H9 (cell line): ENCODE results near the gene CCS. TPM values are rescaled to one million over a fixed set of nuclear protein-coding genes. Genes with fewer than 3 reads are reported as not detected.
"Not testable (repeated sequence)": the region's sequence is repeated elsewhere in the genome, so short reads cannot be mapped to it uniquely, and the experiment has no call there.

Source experiments
- DNase-seq: peaks from one replicate; pipeline ENCODE4 v3.0.0-alpha.2; 2017
- H2AFZ ChIP-seq: one replicate; pipeline ENCODE4 v1.6.1; 2013; ENCODE audit warnings: mild to moderate bottlenecking, low read length, control low read depth, moderate library complexity
- H2AK5ac ChIP-seq: 2 replicates; pipeline ENCODE4 v1.6.1; 2013; ENCODE audit warnings: low read length, control low read depth, mixed read lengths; ENCODE audit not compliant: insufficient read length
- H2BK120ac ChIP-seq: one replicate; pipeline ENCODE4 v1.6.1; 2013; ENCODE audit warnings: low read depth, mild to moderate bottlenecking, low read length, control low read depth, inconsistent platforms; ENCODE audit not compliant: poor library complexity, severe bottlenecking
- H2BK12ac ChIP-seq: 2 replicates; pipeline ENCODE4 v1.6.1; 2013; ENCODE audit warnings: low read length, control low read depth, mixed read lengths, low read depth; ENCODE audit not compliant: insufficient read length
- H2BK15ac ChIP-seq: 2 replicates; pipeline ENCODE4 v1.6.1; 2013; ENCODE audit warnings: low read depth, low read length, control low read depth
- H2BK20ac ChIP-seq: one replicate; pipeline ENCODE4 v1.6.1; 2013; ENCODE audit warnings: low read depth, mild to moderate bottlenecking, low read length, control low read depth, inconsistent platforms; ENCODE audit not compliant: poor library complexity, severe bottlenecking
- H2BK5ac ChIP-seq: 2 replicates; pipeline ENCODE4 v1.6.1; 2013; ENCODE audit warnings: low read length, control low read depth, mixed read lengths; ENCODE audit not compliant: insufficient read length
- H3K14ac ChIP-seq: 2 replicates; pipeline ENCODE4 v1.6.1; 2013; ENCODE audit warnings: low read length, control low read depth; ENCODE audit not compliant: insufficient read depth
- H3K18ac ChIP-seq: 2 replicates; pipeline ENCODE4 v1.6.1; 2013; ENCODE audit warnings: low read depth, mild to moderate bottlenecking, mixed read lengths, low read length, control low read depth; ENCODE audit not compliant: insufficient read length
- H3K23ac ChIP-seq: 2 replicates; pipeline ENCODE4 v1.6.1; 2013; ENCODE audit warnings: low read length, control low read depth, mixed read lengths, low read depth; ENCODE audit not compliant: insufficient read length
- H3K23me2 ChIP-seq: 2 replicates; pipeline ENCODE4 v1.6.1; 2013; ENCODE audit warnings: low read depth, mild to moderate bottlenecking, mixed read lengths, low read length, control low read depth; ENCODE audit not compliant: insufficient read length, poor library complexity, severe bottlenecking
- H3K27ac ChIP-seq: 2 replicates; pipeline ENCODE4 v1.5.1; 2013; ENCODE audit warnings: low read length, control low read depth, mixed read lengths, low read depth; ENCODE audit not compliant: insufficient read length
- H3K27me3 ChIP-seq: 2 replicates; pipeline ENCODE4 v1.6.1; 2013; ENCODE audit warnings: low read length, control low read depth, inconsistent platforms; ENCODE audit not compliant: insufficient read depth
- H3K4ac ChIP-seq: 2 replicates; pipeline ENCODE4 v1.6.1; 2013; ENCODE audit warnings: low read depth, mild to moderate bottlenecking, control low read depth, inconsistent platforms, low read length, moderate library complexity
- H3K4me1 ChIP-seq: 2 replicates; pipeline ENCODE4 v1.6.1; 2013; ENCODE audit warnings: low read length, control low read depth, inconsistent platforms; ENCODE audit not compliant: insufficient read depth
- H3K4me2 ChIP-seq: 2 replicates; pipeline ENCODE4 v1.6.1; 2013; ENCODE audit warnings: low read length, control low read depth, mixed read lengths; ENCODE audit not compliant: insufficient read length, insufficient read depth
- H3K56ac ChIP-seq: 2 replicates; pipeline ENCODE4 v1.6.1; 2013; ENCODE audit warnings: low read depth, mild to moderate bottlenecking, mixed read lengths, low read length, control low read depth; ENCODE audit not compliant: insufficient read length
- H3K79me1 ChIP-seq: 2 replicates; pipeline ENCODE4 v1.6.1; 2013; ENCODE audit warnings: low read depth, mild to moderate bottlenecking, moderate library complexity, low read length, control low read depth, inconsistent platforms; ENCODE audit not compliant: insufficient read depth, poor library complexity, severe bottlenecking
- H3K79me2 ChIP-seq: 2 replicates; pipeline ENCODE4 v1.6.1; 2013; ENCODE audit warnings: low read length, control low read depth, inconsistent platforms; ENCODE audit not compliant: insufficient read depth
- H3K9ac ChIP-seq: 2 replicates; pipeline ENCODE4 v1.6.1; 2013; ENCODE audit warnings: low read length, control low read depth, mixed read lengths; ENCODE audit not compliant: insufficient read length; ENCODE audit errors: extremely low read depth
- H3K9me3 ChIP-seq: one replicate; pipeline ENCODE4 v1.6.1; 2013; ENCODE audit warnings: low read depth, low read length, inconsistent platforms; ENCODE audit not compliant: control insufficient read depth
- H3T11ph ChIP-seq: one replicate; pipeline ENCODE4 v1.6.1; 2013; ENCODE audit warnings: mild to moderate bottlenecking, low read length, control low read depth, inconsistent platforms
- H4K20me1 ChIP-seq: one replicate; pipeline ENCODE4 v1.6.1; 2013; ENCODE audit not compliant: control insufficient read depth, insufficient read length, insufficient read depth
- H4K5ac ChIP-seq: 2 replicates; pipeline ENCODE4 v1.6.1; 2013; ENCODE audit warnings: low read depth, mild to moderate bottlenecking, mixed read lengths, low read length, control low read depth; ENCODE audit not compliant: insufficient read length
- H4K8ac ChIP-seq: replicated peaks from 2 replicates; pipeline ENCODE4 v1.6.1; 2013; ENCODE audit warnings: low read length, control low read depth, mixed read lengths, low read depth; ENCODE audit not compliant: insufficient read length
- H4K91ac ChIP-seq: 2 replicates; pipeline ENCODE4 v1.6.1; 2013; ENCODE audit warnings: low read depth, mild to moderate bottlenecking, moderate library complexity, mixed read lengths, low read length, control low read depth; ENCODE audit not compliant: insufficient read length
- H3K27ac Mint-ChIP-seq, 3 experiments: 2 replicates in 2 of 3; 3 replicates in 1 of 3; pipeline ENCODE4 v1.8.0; 2020 to 2021; ENCODE audit warnings: mixed read lengths in 3 of 3, mild to moderate bottlenecking in 1 of 3, moderate library complexity in 1 of 3
- H3K27me3 Mint-ChIP-seq: 2 replicates; pipeline ENCODE4 v1.8.0; 2021; ENCODE audit warnings: low read depth, mild to moderate bottlenecking, moderate library complexity, mixed read lengths
- H3K36me3 Mint-ChIP-seq, 3 experiments: 2 replicates in 2 of 3; 3 replicates in 1 of 3; pipeline ENCODE4 v1.8.0; 2020 to 2021; ENCODE audit warnings: low read depth in 3 of 3, mixed read lengths in 3 of 3; ENCODE audit not compliant: insufficient read depth in 1 of 3
- H3K4me1 Mint-ChIP-seq, 2 experiments: 2 replicates each; pipeline ENCODE4 v1.8.0; 2020; ENCODE audit warnings: mixed read lengths in 2 of 2
- H3K4me3 Mint-ChIP-seq, 2 experiments: 2 replicates in 1 of 2; 3 replicates in 1 of 2; pipeline ENCODE4 v1.8.0; 2020 to 2021; ENCODE audit warnings: mild to moderate bottlenecking in 2 of 2, mixed read lengths in 2 of 2, moderate library complexity in 1 of 2
- H3K9me3 Mint-ChIP-seq, 2 experiments: 2 replicates in 1 of 2; 3 replicates in 1 of 2; pipeline ENCODE4 v1.8.0; 2020; ENCODE audit warnings: mild to moderate bottlenecking in 2 of 2, mixed read lengths in 2 of 2, moderate library complexity in 1 of 2
- WGBS: extraction: QIAGEN DNeasy Blood & Tissue Kit; methylation state at CpG from one replicate; pipeline ENCODE4 v1.1.7; 2013; ENCODE audit warnings: missing lambda C conversion rate, low lambda C conversion rate, mixed read lengths; ENCODE audit not compliant: insufficient read length; ENCODE audit errors: extremely low coverage; 5-methylcytosine and 5-hydroxymethylcytosine counted together
- total RNA-seq: library from RNA; stranded (reverse); gene quantifications from 2 replicates; pipeline ENCODE4 v1.2.1, GENCODE V29; 2021
- TF ChIP-seq, protein P1 (sequence below): fragments of 200-600 bp; sonication (generic); conservative IDR thresholded peaks from 3 replicates; pipeline ENCODE4 v1.8.0; 2021; ENCODE audit warnings: antibody characterized with exemption, mild to moderate bottlenecking

Gene CCS
- total RNA-seq, 1 experiment from 2014 or later = 61.1 TPM

DNA sequence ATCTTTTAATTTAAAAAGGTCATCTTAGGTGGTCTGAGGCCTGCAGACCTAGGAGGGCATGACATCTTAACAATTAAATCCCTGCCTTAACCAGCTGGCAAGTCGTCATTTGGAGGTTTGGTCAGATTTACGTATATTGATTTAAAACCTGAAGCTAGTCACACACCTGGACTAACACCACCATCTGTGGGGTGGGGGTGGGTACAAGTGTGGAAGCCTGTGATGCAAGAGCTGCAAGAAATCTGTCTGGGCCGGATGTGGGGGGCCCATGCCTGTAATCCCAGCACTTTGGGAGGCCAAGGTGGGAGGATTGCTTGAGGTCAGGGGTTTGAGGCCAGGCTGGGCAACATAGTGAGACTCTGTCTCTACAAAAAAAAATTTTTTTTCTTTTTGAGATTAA lies 11.7 kb upstream of the CCS start:
- H2BK5ac ChIP-seq = no peak overlapping the region
- H3K36me3 Mint-ChIP-seq = peaks cover 4 to 26% (median 13%) of the 10 kb centered on the region in 3 experiments; a peak in 6 of 7 replicates
- no peak overlapping the region for H2BK20ac ChIP-seq
- H3K27me3 ChIP-seq = no peaks in the 10 kb centered on the region; the same call in 1 of the 2 replicates
- no peak overlapping the region for H3K4me3 Mint-ChIP-seq
- H2BK15ac ChIP-seq = no peak overlapping the region
- DNase-seq = no peak
- no peak overlapping the region for H3K4ac ChIP-seq
- H4K8ac ChIP-seq = no peak overlapping the region
- H3T11ph ChIP-seq = no peak overlapping the region
- H3K18ac ChIP-seq = no peak overlapping the region
- H4K91ac ChIP-seq = no peak overlapping the region
- no peak overlapping the region for H3K27ac ChIP-seq
- H3K27me3 Mint-ChIP-seq = peaks cover 11% of the 10 kb centered on the region
- no peak overlapping the region for H3K14ac ChIP-seq
- H3K9ac ChIP-seq = no peak overlapping the region
- TF ChIP-seq, protein P1, sequence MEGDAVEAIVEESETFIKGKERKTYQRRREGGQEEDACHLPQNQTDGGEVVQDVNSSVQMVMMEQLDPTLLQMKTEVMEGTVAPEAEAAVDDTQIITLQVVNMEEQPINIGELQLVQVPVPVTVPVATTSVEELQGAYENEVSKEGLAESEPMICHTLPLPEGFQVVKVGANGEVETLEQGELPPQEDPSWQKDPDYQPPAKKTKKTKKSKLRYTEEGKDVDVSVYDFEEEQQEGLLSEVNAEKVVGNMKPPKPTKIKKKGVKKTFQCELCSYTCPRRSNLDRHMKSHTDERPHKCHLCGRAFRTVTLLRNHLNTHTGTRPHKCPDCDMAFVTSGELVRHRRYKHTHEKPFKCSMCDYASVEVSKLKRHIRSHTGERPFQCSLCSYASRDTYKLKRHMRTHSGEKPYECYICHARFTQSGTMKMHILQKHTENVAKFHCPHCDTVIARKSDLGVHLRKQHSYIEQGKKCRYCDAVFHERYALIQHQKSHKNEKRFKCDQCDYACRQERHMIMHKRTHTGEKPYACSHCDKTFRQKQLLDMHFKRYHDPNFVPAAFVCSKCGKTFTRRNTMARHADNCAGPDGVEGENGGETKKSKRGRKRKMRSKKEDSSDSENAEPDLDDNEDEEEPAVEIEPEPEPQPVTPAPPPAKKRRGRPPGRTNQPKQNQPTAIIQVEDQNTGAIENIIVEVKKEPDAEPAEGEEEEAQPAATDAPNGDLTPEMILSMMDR = no peak
- no peaks in the 10 kb centered on the region for H4K20me1 ChIP-seq
- no peak overlapping the region; a peak in 1 of 7 replicates for H3K27ac Mint-ChIP-seq
- H2BK12ac ChIP-seq = no peak overlapping the region
- no peak overlapping the region for H2AK5ac ChIP-seq
- no peaks in the 10 kb centered on the region for H3K23me2 ChIP-seq
- H3K4me1 Mint-ChIP-seq = peaks cover 18 to 22% of the 10 kb centered on the region in 2 experiments
- no peak overlapping the region for H3K4me2 ChIP-seq
- no peaks in the 10 kb centered on the region for H3K79me2 ChIP-seq
- no peaks in the 10 kb centered on the region for H3K9me3 ChIP-seq
- no peak overlapping the region for H2BK120ac ChIP-seq
- H2AFZ ChIP-seq = no peak overlapping the region
- WGBS = no CpG with 5 or more reads among the region's 3 CpGs
- H3K9me3 Mint-ChIP-seq = peaks cover 25 to 28% of the 10 kb centered on the region in 2 experiments
- H4K5ac ChIP-seq = no peak overlapping the region
- H3K23ac ChIP-seq = no peak overlapping the region
- H3K4me1 ChIP-seq = no peaks in the 10 kb centered on the region; the same call in 1 of the 2 replicates
- no peak overlapping the region for H3K56ac ChIP-seq
- no peaks in the 10 kb centered on the region for H3K79me1 ChIP-seq

DNA sequence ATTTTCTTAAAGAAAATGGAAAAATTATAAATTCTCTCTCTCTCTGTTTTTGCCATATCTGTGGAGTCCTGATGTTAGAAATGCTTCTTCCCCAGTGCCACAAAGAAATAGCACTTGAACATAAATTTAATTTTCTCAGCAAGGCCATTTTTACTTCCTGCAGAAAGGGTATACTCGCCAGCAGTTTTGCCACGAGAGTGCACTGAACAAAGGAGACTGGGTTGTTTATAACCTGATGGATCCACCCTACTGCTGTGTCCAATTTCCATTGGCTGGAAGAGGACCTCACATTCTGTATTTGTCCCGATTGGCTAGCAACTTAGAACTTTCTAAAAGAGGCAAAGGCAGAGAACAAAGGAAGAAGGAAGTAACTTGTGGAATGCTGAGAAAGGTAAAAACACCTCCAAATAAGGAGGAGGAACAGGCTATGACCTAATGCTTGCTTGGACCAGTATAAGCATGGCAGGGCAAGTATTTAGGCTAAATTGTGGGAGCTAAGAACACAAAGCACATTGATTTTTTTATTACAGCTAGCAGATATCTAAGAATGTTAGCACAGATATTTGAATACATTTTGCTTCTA lies 10.3 kb upstream of the CCS start:
- H4K20me1 ChIP-seq, H3K14ac ChIP-seq, H4K5ac ChIP-seq, H3K4me3 Mint-ChIP-seq, H2BK20ac ChIP-seq, H4K91ac ChIP-seq, H2AFZ ChIP-seq, H3K4me2 ChIP-seq, H3K56ac ChIP-seq, H3K79me2 ChIP-seq, H3T11ph ChIP-seq, H3K79me1 ChIP-seq, H3K9ac ChIP-seq, H2AK5ac ChIP-seq, H3K4ac ChIP-seq, H3K18ac ChIP-seq, H2BK120ac ChIP-seq, H2BK5ac ChIP-seq, H3K4me1 ChIP-seq, H2BK12ac ChIP-seq, H3K23me2 ChIP-seq, H4K8ac ChIP-seq, H3K23ac ChIP-seq, H2BK15ac ChIP-seq, H3K27me3 ChIP-seq, H3K9me3 ChIP-seq: not testable (repeated sequence)
- H3K27ac ChIP-seq = peak overlapping the region; percentile 67
- no CpG with 5 or more reads among the region's 3 CpGs for WGBS
- Mint-ChIP-seq H3K4me1 (peaks cover 12 to 16% of the 10 kb centered on the region in 2 experiments), H3K27me3 (peaks cover 14% of the 10 kb centered on the region), H3K9me3 (peaks cover 34 to 36% of the 10 kb centered on the region in 2 experiments), H3K27ac (peak overlapping the region in 1 of 3 experiments; percentile 90; a peak in 2 of 7 replicates), H3K36me3 (peaks cover 4 to 26% (median 18%) of the 10 kb centered on the region in 3 experiments; a peak in 6 of 7 replicates)
- peak; percentile 64 for DNase-seq
